22Rv1 (cell line): ENCODE results near the gene TNRC6B.

Experiments
- ZFX ChIP-seq: fragments of 450-650 bp; IDR thresholded peaks from 2 replicates; pipeline ENCODE4 v1.6.1; 2017; ENCODE audit warnings: antibody characterized with exemption, borderline replicate concordance
- TF ChIP-seq, protein P1 (sequence below): fragments of 450-650 bp; IDR thresholded peaks from 2 replicates; pipeline ENCODE4 v1.5.1; 2017; ENCODE audit warnings: mild to moderate bottlenecking

DNA sequence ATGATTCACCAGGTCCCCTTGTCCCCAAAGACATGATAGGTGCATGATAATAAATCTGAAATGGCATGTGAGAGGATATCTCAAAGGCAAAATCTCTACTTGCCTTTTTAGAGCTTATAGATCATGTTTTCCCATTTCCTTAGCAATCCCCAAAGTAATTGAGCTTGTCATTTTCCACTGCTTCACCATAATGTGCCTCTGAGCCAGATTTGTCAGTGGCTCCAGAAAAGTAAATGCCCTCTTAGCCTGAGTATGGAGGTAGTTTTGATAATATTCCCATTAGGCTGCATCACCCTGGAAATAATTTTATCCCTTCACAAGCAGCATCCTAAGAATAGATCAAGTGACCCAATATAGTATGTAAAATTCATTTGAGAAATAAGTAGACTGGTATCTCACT lies 131.9 kb downstream of the TNRC6B start:
- TF ChIP-seq, protein P1, sequence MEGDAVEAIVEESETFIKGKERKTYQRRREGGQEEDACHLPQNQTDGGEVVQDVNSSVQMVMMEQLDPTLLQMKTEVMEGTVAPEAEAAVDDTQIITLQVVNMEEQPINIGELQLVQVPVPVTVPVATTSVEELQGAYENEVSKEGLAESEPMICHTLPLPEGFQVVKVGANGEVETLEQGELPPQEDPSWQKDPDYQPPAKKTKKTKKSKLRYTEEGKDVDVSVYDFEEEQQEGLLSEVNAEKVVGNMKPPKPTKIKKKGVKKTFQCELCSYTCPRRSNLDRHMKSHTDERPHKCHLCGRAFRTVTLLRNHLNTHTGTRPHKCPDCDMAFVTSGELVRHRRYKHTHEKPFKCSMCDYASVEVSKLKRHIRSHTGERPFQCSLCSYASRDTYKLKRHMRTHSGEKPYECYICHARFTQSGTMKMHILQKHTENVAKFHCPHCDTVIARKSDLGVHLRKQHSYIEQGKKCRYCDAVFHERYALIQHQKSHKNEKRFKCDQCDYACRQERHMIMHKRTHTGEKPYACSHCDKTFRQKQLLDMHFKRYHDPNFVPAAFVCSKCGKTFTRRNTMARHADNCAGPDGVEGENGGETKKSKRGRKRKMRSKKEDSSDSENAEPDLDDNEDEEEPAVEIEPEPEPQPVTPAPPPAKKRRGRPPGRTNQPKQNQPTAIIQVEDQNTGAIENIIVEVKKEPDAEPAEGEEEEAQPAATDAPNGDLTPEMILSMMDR: no peak
- no peak for TF ChIP-seq ZFX
